Chondrocyte (in vitro differentiated cells): Measurements from ENCODE around the gene EGF. TPM values are rescaled to one million over a fixed set of nuclear protein-coding genes. Genes with fewer than 3 reads are reported as not detected.
"Not testable (repeated sequence)": the region's sequence is repeated elsewhere in the genome, so short reads cannot be mapped to it uniquely, and the experiment has no call there.

Experiments
- DNase-seq: peaks from one replicate; pipeline ENCODE4 v3.0.0; 2021; ENCODE audit warnings: mixed read lengths, low spot score
- H3K27ac Mint-ChIP-seq: one replicate; pipeline ENCODE4 v1.8.0; 2021; ENCODE audit warnings: mild to moderate bottlenecking, moderate library complexity, mixed read lengths; ENCODE audit not compliant: unreplicated experiment
- H3K27me3 Mint-ChIP-seq: 2 replicates; pipeline ENCODE4 v1.8.0; 2021; ENCODE audit warnings: low read depth, mixed read lengths
- H3K36me3 Mint-ChIP-seq: 2 replicates; pipeline ENCODE4 v1.8.0; 2021; ENCODE audit warnings: low read depth, mixed read lengths
- H3K4me1 Mint-ChIP-seq: 2 replicates; pipeline ENCODE4 v1.8.0; 2021; ENCODE audit warnings: low read depth, mild to moderate bottlenecking, mixed read lengths
- H3K4me3 Mint-ChIP-seq: one replicate; pipeline ENCODE4 v1.8.0; 2021; ENCODE audit warnings: mild to moderate bottlenecking, moderate library complexity, mixed read lengths; ENCODE audit not compliant: unreplicated experiment
- H3K9me3 Mint-ChIP-seq: 2 replicates; pipeline ENCODE4 v1.8.0; 2021; ENCODE audit warnings: low read depth, mixed read lengths
- total RNA-seq: library from RNA; stranded (reverse); gene quantifications from 3 replicates; pipeline ENCODE4 v1.2.1, GENCODE V29; 2021
- TF ChIP-seq, protein P1 (sequence below): fragments of 200-600 bp; sonication (generic); IDR thresholded peaks from 2 replicates; pipeline ENCODE4 v1.5.0; 2021; ENCODE audit warnings: antibody characterized with exemption, mild to moderate bottlenecking, moderate library complexity

The EGF gene
- total RNA-seq, 1 donor from 2014 or later = 1.4 TPM

DNA sequence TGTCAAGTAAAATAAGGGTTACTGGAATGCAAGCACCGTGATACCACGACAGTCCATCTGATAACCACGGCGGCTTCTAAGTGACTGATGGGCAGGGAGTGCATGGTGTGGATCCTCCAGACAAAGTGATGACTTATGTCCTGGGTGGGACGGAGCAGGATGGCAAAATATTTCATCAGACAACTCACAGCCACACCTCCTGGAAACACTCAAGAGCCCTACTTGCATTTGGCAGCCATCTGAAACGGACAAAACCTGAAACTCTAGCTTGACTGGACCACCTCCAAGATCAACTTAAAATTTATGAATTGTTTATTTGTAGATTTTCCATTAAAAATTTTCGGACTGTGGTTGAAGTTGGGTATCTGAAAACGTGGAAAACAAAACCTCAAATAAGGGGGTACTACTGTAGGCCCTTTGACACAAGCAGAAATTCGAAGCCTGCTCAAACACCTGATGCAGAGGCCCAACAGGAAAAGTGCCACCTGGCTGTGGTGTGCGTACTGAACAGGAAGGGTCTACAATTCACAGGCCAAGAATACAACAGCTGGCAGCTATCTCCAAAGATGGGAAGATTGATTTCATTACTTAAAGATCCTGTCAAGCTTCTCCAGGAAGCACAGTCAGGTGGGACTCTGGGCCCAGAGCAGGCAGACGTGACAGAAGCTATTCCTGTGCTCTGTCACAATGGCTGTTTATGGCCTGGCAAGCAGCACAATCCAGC lies 38.7 kb upstream of the EGF start:
- Mint-ChIP-seq H3K27ac (no peak overlapping the region), H3K36me3 (peaks cover 6% of the 10 kb centered on the region), H3K9me3 (no peaks in the 10 kb centered on the region), H3K27me3 (no peaks in the 10 kb centered on the region), H3K4me3 (no peak overlapping the region), H3K4me1 (peaks cover 5% of the 10 kb centered on the region)
- TF ChIP-seq, protein P1, sequence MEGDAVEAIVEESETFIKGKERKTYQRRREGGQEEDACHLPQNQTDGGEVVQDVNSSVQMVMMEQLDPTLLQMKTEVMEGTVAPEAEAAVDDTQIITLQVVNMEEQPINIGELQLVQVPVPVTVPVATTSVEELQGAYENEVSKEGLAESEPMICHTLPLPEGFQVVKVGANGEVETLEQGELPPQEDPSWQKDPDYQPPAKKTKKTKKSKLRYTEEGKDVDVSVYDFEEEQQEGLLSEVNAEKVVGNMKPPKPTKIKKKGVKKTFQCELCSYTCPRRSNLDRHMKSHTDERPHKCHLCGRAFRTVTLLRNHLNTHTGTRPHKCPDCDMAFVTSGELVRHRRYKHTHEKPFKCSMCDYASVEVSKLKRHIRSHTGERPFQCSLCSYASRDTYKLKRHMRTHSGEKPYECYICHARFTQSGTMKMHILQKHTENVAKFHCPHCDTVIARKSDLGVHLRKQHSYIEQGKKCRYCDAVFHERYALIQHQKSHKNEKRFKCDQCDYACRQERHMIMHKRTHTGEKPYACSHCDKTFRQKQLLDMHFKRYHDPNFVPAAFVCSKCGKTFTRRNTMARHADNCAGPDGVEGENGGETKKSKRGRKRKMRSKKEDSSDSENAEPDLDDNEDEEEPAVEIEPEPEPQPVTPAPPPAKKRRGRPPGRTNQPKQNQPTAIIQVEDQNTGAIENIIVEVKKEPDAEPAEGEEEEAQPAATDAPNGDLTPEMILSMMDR = no peak
- DNase-seq = no peak

DNA sequence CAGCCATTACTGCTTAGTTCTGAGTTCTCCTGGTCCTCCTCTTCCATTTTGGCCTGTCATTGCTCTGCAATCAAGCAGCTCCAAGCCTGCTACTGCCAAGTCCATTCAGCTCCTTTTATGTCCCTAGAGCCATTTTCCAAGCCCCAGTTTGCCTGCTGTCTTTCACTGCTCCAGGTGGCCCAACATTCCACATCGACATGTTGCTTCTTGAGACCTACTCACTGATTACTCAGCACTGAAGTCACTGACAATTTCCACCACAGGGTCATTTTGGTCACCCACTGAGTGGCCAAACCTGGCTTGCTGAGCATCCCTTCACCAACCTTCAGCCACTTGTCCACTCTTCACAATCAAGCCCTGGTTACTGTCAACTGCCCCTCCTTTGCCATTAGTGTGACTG lies 37.6 kb upstream of the EGF start:
- H3K27ac Mint-ChIP-seq = no peak overlapping the region
- peaks cover 2% of the 10 kb centered on the region for H3K36me3 Mint-ChIP-seq
- no peaks in the 10 kb centered on the region for H3K9me3 Mint-ChIP-seq
- TF ChIP-seq, protein P1 = no peak
- DNase-seq = no peak
- no peak overlapping the region for H3K4me3 Mint-ChIP-seq
- H3K27me3 Mint-ChIP-seq = peaks cover 4% of the 10 kb centered on the region
- H3K4me1 Mint-ChIP-seq = peaks cover 5% of the 10 kb centered on the region

DNA sequence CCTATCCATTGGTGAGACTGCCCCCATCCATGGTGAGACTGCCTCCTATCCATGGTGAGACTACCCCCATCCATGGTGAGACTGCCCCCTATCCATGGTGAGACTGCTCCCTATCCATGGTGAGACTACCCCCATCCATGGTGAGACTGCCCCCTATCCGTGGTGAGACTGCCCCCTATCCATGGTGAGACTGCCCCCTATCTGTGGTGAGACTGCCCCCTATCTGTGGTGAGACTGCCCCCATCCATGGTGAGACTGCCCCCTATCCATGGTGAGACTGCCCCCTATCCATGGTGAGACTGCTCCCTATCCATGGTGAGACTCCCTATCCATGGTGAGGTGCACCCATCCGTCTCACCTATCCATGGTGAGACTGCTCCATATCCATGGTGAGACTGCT lies 37.1 kb upstream of the EGF start:
- H3K9me3 Mint-ChIP-seq, DNase-seq, H3K27me3 Mint-ChIP-seq, H3K27ac Mint-ChIP-seq, H3K36me3 Mint-ChIP-seq, H3K4me1 Mint-ChIP-seq, H3K4me3 Mint-ChIP-seq: not testable (repeated sequence)

DNA sequence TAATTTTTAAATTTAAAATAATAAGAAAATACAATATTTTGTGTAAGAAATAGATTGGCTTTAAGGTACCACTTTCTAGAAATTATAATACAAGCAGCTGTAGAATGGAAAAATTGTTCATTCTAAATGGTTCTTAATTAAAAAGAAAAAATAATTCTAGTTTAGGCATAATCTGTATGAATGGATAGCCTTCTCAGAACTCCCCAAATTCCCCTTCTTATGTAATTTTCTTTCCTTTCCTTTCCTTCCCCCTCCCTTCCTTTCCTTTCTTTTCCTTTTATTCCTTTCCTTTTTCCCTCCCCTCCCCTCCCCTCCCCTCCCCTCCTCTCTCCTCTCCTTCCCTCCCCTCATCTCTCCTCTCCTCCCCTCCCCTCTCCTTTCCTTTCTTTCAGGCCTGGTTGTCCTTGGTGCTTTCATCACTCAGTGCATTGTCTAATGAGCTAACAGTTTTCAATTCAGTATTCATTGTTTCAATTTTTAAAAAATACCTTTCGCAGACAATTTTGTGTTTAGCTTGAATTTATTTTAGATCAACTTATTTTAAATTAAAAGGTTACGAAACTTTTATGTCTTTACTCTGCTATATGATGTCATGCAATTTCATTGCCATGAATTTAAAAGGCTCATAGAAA lies 35.9 kb upstream of the EGF start:
- TF ChIP-seq, protein P1 = no peak
- Mint-ChIP-seq H3K36me3 (peaks cover 2% of the 10 kb centered on the region), H3K4me3 (no peak overlapping the region), H3K27ac (no peak overlapping the region), H3K4me1 (peaks cover 5% of the 10 kb centered on the region), H3K9me3 (no peaks in the 10 kb centered on the region), H3K27me3 (peaks cover 4% of the 10 kb centered on the region)
- no peak for DNase-seq

DNA sequence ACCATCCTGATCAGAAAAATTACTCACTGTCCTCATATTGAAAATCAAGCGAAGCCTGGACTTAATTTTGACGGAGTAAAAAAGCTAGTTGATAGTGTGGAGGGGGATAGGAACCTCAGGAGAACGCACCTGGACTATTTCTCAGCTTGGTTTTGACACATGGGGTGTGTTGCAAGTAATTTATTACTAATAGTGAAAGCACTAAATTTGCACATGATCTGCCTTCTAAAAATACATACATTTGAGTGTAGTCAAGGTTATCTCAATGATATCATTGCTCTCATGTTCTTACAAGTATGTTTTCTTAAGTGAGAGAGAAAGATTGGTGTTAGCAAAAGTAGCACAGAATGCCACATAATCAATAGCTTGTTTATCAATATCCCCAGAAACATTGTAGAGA lies 35.3 kb upstream of the EGF start:
- Mint-ChIP-seq H3K27ac (no peak overlapping the region), H3K36me3 (peaks cover 2% of the 10 kb centered on the region), H3K9me3 (no peaks in the 10 kb centered on the region), H3K4me1 (peaks cover 5% of the 10 kb centered on the region), H3K4me3 (no peak overlapping the region), H3K27me3 (peaks cover 4% of the 10 kb centered on the region)
- DNase-seq = no peak
- TF ChIP-seq, protein P1 = no peak

DNA sequence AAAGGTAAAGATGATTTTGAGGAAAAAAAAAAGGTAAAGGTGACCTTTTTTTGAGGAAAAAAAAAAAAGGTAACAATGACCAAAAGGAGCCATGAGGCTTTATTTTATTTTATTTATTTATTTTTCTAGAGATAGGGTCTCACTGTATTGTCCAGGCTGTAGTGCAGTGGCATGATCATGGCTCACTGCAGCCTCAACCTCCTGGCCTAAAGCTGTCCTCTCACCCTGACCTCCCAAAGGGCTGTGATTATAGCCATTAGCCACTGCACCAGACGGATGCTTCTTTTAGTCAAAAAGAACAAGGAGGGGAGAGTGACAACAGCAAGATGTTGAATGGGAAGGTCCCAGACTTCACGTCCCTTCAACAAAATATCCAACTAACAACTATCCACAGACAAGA lies 34.3 kb upstream of the EGF start:
- Mint-ChIP-seq H3K4me3 (no peak overlapping the region), H3K9me3 (no peaks in the 10 kb centered on the region), H3K36me3 (peaks cover 2% of the 10 kb centered on the region), H3K27me3 (peaks cover 4% of the 10 kb centered on the region), H3K27ac (no peak overlapping the region), H3K4me1 (peaks cover 5% of the 10 kb centered on the region)
- TF ChIP-seq, protein P1 = no peak
- DNase-seq = no peak
